ENCODE results near the gene MOGAT2. TPM values are rescaled to one million over a fixed set of nuclear protein-coding genes. Genes with fewer than 3 reads are reported as not detected.
"Not testable (repeated sequence)": the region's sequence is repeated elsewhere in the genome, so short reads cannot be mapped to it uniquely, and the experiment has no call there.

MOGAT2 gene
- total RNA-seq, 1 experiment from 2014 or later: not detected

GRCh38 chr11:75743711-75744563 is 26.3 kb downstream of the MOGAT2 start:
- intact Hi-C loops (cut with micrococcal nuclease): no loop called here
- DNase-seq (no peak), ATAC-seq (no peak)
- Histone ChIP-seq H2AFZ (ENCODE audit: low read length) (no peak overlapping the region), H3K79me2 (ENCODE audit: low read length) (no peaks in the 10 kb centered on the region), H3K4me1 (ENCODE audit: insufficient read depth, low read length) (no peaks in the 10 kb centered on the region), H3K9me2 (replicated peaks; ENCODE audit: low read length) (no peaks in the 10 kb centered on the region), H3K4me3 (ENCODE audit: low read length) (no peak overlapping the region), H3K9me3 (ENCODE audit: low read length) (no peaks in the 10 kb centered on the region), H3K4me2 (ENCODE audit: low read length) (no peak overlapping the region), H3K27me3 (ENCODE audit: low read length) (peaks cover 24% of the 10 kb centered on the region), H3K27ac (ENCODE audit: low read length) (no peak overlapping the region), H3F3A (ENCODE audit: low read length, unreplicated experiment) (no peaks in the 10 kb centered on the region), H4K20me1 (ENCODE audit: low read length) (no peaks in the 10 kb centered on the region), H3K36me3 (ENCODE audit: low read depth, low read length) (no peaks in the 10 kb centered on the region), H3K9ac (ENCODE audit: low read length) (no peak overlapping the region)
- ChIA-PET POLR2A (ENCODE audit: unreplicated experiment) (no interaction called here), CTCF (no interaction called here)
- no TSS peak for BruUV-seq (replicated peaks)
- TF ChIP-seq EZH2phosphoT487 (IDR thresholded peaks at IDR 0.05; ENCODE audit: borderline replicate concordance, low read length) (no peak), CTCF (conservative IDR thresholded peaks at IDR 0.05; ENCODE audit: low read depth, low read length) (no peak), EZH2 (IDR thresholded peaks at IDR 0.05; ENCODE audit: low read length, unreplicated experiment) (no peak)

GRCh38 chr11:75745807-75746206 is 28.2 kb downstream of the MOGAT2 start:
- BruUV-seq (replicated peaks): no TSS peak
- Histone ChIP-seq H3K9me2 (replicated peaks; ENCODE audit: low read length) (no peaks in the 10 kb centered on the region), H3K4me1 (ENCODE audit: insufficient read depth, low read length) (no peaks in the 10 kb centered on the region), H3K9ac (ENCODE audit: low read length) (no peak overlapping the region), H3K27me3 (ENCODE audit: low read length) (peaks cover 24% of the 10 kb centered on the region), H3K36me3 (ENCODE audit: low read depth, low read length) (no peaks in the 10 kb centered on the region), H3F3A (ENCODE audit: low read length, unreplicated experiment) (no peaks in the 10 kb centered on the region), H3K9me3 (ENCODE audit: low read length) (no peaks in the 10 kb centered on the region), H3K4me2 (ENCODE audit: low read length) (no peak overlapping the region), H3K4me3 (ENCODE audit: low read length) (no peak overlapping the region), H3K27ac (ENCODE audit: low read length) (no peak overlapping the region), H4K20me1 (ENCODE audit: low read length) (no peaks in the 10 kb centered on the region), H3K79me2 (ENCODE audit: low read length) (no peaks in the 10 kb centered on the region), H2AFZ (ENCODE audit: low read length) (no peak overlapping the region)
- ChIA-PET POLR2A (ENCODE audit: unreplicated experiment) (no interaction called here), CTCF (no interaction called here)
- intact Hi-C loops (cut with micrococcal nuclease): no loop called here
- DNase-seq: no peak
- TF ChIP-seq CTCF (conservative IDR thresholded peaks at IDR 0.05; ENCODE audit: low read depth, low read length): no peak
- no peak for TF ChIP-seq EZH2 (IDR thresholded peaks at IDR 0.05; ENCODE audit: low read length, unreplicated experiment)
- no peak for TF ChIP-seq EZH2phosphoT487 (IDR thresholded peaks at IDR 0.05; ENCODE audit: borderline replicate concordance, low read length)
- no peak for ATAC-seq

GRCh38 chr11:75748729-75749273 is 31.2 kb downstream of the MOGAT2 start:
- peaks cover 24% of the 10 kb centered on the region for H3K27me3 ChIP-seq (ENCODE audit: low read length)
- H3K9ac ChIP-seq (ENCODE audit: low read length); H2AFZ ChIP-seq (ENCODE audit: low read length); H3F3A ChIP-seq (ENCODE audit: low read length, unreplicated experiment); POLR2A ChIA-PET (ENCODE audit: unreplicated experiment); DNase-seq; H3K27ac ChIP-seq (ENCODE audit: low read length); CTCF ChIA-PET; H3K79me2 ChIP-seq (ENCODE audit: low read length); ATAC-seq; H3K36me3 ChIP-seq (ENCODE audit: low read depth, low read length); intact Hi-C loops (cut with micrococcal nuclease); H3K4me2 ChIP-seq (ENCODE audit: low read length); H3K4me1 ChIP-seq (ENCODE audit: insufficient read depth, low read length); H3K4me3 ChIP-seq (ENCODE audit: low read length); H3K9me3 ChIP-seq (ENCODE audit: low read length); H3K9me2 ChIP-seq (replicated peaks; ENCODE audit: low read length); BruUV-seq (replicated peaks); H4K20me1 ChIP-seq (ENCODE audit: low read length): not testable (repeated sequence)

- intact Hi-C loops (cut with micrococcal nuclease); H3K4me1 ChIP-seq (ENCODE audit: insufficient read depth, low read length); H3K36me3 ChIP-seq (ENCODE audit: low read depth, low read length); H3K9me3 ChIP-seq (ENCODE audit: low read length); H3F3A ChIP-seq (ENCODE audit: low read length, unreplicated experiment); BruUV-seq (replicated peaks); DNase-seq; H3K79me2 ChIP-seq (ENCODE audit: low read length); H2AFZ ChIP-seq (ENCODE audit: low read length); H3K27me3 ChIP-seq (ENCODE audit: low read length); H3K27ac ChIP-seq (ENCODE audit: low read length); H4K20me1 ChIP-seq (ENCODE audit: low read length); H3K4me2 ChIP-seq (ENCODE audit: low read length); H3K9ac ChIP-seq (ENCODE audit: low read length); POLR2A ChIA-PET (ENCODE audit: unreplicated experiment); ATAC-seq; CTCF ChIA-PET; H3K9me2 ChIP-seq (replicated peaks; ENCODE audit: low read length); H3K4me3 ChIP-seq (ENCODE audit: low read length): not testable (repeated sequence)
These were observed 37.3 kb downstream of the MOGAT2 start for GRCh38 chr11:75754933-75755332.
